Smooth muscle cell of the brain vasculature (primary cell): Measurements from ENCODE around the gene SPC24.

Experiments used
- DNase-seq: peaks from one replicate; pipeline ENCODE4 v3.0.0-alpha.2; 2012; ENCODE audit warnings: low read depth, low spot score

Gene SPC24, protein sequence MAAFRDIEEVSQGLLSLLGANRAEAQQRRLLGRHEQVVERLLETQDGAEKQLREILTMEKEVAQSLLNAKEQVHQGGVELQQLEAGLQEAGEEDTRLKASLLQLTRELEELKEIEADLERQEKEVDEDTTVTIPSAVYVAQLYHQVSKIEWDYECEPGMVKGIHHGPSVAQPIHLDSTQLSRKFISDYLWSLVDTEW

DNA sequence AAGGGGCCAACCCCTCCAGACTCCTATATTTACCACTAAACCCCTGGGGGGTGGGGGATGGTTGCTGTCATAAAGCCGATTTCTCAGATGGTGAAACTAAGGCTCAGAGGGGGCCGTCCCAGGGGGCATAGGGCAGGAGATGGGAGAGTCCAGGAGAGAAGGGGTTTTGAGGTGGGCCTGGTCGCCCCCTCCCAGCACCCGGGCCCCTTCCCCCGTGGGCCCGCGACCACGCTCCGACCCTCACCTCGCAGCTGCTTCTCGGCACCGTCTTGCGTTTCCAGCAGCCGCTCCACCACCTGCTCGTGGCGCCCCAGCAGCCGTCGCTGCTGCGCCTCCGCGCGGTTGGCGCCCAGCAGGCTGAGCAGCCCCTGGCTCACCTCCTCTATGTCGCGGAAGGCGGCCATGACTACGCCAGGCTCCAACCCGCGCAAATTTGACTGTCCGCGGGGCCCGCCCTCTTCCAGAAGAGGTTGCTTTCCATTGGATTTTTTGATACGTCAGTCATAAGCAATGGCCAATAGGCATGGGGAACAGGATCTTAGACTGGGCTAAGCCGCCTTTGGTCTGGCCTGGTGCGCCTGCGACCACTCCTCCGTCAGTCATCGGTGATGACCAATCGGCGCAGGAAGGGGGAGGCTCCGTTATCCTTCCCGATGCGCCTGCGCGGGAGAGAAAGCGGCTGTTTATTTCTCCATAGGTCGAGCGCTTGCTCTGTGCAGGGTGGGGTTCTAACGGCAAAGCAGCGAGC lies at the start of gene SPC24:
Gene SPC24 (minus strand): TSS at position 410 of the 748 bp plus-strand sequence. CDS start 6 bp downstream, at position 404.
- DNase-seq: peak; percentile 95

DNA sequence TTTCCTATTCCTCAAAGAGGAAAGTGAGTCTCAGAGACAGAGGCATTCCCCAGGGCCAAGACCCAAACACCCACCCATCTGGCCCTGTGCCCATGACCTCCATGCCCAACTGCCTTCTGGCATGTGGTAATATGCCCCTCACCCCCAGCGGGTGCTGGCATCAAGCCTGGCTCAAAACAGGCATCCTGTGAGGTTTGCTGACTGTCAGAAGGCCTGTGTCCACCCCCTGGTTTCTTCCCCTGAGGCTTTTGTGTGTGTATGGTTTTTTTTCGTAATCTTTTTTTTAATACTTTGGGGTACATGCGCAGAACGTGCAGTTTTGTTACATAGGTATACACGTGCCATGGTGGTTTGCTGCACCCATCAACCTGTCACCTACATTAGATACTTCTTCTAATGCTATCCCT lies 49.4 kb upstream of the SPC24 start:
- no peak for DNase-seq

DNA sequence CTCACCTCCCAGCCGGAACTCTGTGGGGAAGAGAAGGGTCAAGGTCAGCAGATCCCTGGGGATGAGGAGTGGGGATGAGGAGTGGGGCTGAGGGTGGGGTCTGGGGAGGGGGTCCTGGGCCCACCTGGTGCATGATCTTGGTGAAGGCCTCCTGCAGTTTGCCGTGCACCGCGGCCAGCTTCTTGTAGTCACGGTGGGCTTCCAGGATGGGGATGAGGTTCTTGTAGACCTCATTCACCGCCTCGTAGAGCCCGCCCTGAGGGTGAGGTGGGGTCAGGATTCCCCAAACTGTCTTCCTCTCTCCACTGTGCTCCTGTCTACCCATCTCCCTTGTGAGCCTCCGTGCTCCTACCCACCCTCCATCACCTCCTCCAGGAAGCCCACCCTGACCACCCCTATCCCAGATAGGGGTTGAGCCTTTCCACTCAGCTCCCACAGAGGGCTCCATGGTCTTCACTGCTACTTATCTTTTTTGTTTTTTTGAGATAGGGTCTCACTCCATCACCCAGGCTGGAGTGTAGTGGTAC lies 48.6 kb upstream of the SPC24 start:
- DNase-seq: no peak

DNA sequence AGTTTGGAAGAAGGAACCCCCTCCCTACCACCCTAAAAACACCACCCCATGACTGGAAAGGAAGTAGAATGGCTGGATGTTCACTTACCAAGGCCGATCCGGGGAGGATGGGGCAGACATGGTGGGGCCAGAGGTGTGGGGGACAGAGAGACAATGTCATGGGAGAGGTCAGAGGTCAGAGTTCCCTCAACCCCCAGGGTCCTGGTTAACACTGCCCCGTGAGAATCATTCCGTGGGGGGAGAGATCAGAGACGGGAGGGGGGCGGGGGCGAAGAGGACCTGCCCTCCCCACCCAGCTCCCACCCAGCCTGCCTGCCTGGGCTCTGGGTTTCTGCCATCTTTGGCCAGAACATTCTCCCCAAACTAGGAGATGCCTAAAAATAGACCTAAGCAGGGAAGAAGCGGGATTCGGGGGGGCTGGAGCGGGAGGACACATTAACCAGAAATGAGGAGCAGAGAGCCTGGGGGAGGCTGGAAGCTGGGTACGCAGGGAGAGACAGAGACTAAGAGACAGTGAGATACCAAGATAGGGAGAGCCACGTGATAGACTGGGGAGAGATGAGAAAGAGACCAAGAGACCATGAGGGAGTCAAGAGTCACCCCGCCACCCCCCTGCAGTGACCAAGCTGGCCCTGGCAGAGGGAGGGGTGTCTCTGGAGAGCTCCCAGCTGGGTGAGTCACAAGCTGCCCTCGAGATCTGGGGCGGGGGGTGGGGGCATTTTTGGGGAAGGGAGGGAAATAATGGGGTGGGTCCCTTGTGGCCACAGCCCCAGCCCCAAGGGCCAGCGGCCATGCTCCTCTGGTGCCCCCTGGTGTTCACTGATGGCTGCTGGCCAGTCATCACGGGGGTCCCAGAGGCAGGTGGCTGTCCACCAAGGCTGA lies 47.9 kb upstream of the SPC24 start:
- DNase-seq: no peak

DNA sequence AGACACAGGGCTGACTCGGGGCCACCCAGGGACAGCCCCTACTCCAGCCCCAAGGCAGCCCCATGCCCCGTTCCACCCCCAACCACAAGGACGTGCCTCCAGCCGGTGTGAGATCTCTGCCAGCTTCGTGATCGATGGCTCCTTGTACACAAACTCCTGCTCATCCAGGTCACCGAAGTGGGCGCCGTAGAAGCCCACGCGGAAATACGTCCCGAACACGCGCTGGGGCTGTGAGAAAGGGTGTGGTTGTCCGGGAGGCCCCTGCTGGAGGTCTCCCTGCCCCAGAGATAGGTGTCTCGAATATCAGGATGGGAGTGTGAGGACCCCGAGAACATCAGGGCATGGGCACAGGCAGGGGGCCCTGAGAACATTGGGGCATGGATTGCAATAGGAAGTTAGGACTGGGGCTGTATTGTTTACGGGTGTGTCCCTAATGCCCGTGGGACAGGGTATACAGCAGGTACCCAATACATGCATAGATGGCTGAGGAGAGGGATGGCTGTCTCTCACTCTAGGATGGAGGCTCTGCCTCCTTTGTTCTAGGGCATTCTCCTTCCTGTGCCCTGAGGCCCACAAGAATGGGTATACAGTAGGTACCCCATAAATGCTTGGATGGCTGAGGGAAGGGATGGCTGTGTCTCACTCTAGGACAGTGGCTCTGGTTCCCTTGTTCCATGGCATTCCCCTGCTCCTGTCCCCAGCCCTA lies 47.1 kb upstream of the SPC24 start:
- DNase-seq: no peak

DNA sequence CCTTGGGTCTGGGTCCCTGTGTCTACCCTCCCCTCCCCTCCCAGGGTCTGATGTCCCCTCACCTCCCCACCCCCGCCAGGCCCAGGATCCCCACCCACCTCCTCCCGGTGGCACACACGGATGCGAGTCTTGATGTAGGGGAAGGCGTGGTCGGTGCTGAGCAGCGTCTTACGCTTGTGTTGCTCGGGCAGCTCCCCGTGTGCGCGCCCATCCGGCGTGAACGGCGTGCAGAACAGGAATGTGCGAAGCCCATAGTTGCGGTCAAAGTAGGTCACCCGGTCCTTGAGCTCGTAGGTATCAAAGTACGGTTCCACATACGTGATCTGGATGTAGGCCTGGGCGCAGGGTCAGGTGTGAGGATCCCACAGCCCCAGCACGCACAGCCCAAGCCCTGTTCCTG lies 46.2 kb upstream of the SPC24 start:
- no peak for DNase-seq

DNA sequence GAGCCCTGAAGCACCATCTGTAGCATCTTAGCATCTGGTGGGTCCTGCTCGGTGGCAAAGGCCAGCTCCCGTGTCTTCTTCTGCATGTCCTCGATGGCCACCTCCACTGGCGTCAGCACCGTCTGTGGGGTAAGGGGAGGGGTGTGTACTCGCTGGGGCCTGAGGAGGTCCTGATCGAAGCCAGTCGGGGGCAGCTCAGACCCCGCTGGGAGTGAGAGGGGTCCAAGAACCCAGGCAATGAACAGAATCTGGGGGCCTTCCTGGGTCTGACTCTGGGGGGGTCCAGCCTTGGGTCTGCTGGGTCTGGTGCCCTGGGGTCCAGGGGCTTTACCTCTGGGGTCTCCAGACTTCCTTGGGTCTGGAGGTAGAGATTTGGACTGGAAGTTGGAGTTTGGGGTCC lies 45.3 kb upstream of the SPC24 start:
- DNase-seq: no peak

DNA sequence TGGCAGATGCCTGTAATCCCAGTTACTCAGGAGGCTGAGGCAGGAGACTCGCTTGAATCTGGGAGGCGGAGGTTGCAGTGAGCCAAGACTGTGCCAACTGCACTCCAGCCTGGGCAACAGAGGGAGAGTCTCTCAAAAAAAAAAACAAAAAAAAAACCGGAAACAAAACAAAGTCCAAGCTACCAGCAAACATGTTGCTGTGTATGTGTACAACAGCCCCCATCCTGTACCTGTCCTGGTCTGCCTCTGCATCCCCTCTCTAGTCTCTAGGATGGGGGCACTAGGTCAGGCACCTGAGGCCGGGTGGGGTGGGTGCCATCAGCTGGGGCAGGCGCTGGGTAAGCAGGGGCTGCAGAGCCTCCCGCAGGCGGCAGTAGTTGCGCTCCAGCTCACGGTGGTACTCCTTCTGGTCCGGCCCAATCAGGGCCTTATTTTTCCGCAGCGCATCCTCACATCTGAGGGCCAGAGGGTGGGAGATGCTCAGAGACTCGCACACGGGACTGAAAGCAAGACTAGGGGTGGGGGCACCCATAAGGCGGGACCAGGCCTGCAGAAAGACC lies 44.5 kb upstream of the SPC24 start:
- no peak for DNase-seq

DNA sequence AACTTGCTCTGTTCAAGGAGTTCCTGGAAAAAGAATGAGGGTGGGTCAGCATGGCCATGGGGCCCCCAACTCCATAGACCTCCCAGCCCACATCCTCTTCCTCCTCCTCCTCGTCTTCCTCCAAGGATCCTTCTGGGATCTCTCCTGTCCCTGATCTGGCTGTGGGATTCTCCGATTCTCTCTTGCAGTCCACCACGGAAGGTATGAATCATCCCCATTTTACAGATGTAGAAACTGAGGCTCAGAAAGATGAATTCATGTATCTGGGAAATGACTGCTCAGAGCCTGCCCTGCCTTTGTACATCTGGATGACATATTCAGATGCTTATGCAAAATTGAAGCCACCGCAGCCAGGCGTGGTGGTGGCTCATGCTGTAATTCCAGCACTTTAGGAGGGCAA lies 43.9 kb upstream of the SPC24 start:
- no peak for DNase-seq

DNA sequence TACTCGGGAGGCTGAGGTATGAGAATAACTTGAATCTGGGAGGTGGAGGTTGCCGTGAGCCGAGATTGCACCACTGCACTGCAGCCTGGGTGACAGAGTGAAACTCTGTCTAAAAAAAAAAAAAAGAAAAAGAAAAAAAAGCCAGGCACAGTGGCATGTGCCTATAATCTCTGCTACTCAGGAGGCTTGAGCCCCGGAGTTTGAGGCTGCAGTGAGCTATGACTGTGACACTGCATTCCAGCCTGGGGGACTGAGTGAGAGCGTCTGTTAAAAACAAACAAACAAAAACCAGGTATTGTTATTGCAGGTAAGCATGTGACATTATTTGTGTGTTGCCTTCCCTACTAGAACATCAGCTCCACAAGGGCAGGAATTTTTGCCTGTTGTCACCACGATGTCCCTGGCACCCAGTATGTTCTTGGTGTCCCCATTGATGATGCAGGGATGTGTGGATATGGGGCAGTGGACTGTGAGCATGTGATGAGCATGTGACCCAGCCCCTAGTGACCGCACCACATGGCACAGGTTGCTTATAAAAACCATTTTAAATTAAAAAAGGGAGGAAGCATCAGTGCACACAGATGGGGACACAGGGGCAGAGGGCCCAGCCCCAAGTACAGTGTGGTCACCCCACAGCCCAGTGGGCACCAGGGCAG lies 43.3 kb upstream of the SPC24 start:
- no peak for DNase-seq

DNA sequence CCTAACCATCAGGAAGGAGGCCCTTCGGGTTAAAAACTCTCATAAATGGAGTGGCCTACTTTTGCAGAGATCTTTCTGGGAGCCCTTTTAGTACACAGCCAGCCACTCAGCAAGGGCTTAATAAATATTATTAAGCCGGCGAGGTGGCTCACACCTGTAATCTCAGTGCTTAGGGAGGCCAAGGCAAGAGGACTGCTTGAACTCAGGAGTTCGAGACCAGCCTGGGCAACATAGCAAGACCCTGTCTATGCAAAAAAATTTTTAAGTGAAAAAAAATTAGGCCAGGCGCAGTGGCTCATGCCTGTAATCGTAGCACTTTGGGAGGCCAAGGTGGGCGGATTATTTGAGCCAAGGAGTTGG lies 42.6 kb upstream of the SPC24 start:
- DNase-seq: no peak

DNA sequence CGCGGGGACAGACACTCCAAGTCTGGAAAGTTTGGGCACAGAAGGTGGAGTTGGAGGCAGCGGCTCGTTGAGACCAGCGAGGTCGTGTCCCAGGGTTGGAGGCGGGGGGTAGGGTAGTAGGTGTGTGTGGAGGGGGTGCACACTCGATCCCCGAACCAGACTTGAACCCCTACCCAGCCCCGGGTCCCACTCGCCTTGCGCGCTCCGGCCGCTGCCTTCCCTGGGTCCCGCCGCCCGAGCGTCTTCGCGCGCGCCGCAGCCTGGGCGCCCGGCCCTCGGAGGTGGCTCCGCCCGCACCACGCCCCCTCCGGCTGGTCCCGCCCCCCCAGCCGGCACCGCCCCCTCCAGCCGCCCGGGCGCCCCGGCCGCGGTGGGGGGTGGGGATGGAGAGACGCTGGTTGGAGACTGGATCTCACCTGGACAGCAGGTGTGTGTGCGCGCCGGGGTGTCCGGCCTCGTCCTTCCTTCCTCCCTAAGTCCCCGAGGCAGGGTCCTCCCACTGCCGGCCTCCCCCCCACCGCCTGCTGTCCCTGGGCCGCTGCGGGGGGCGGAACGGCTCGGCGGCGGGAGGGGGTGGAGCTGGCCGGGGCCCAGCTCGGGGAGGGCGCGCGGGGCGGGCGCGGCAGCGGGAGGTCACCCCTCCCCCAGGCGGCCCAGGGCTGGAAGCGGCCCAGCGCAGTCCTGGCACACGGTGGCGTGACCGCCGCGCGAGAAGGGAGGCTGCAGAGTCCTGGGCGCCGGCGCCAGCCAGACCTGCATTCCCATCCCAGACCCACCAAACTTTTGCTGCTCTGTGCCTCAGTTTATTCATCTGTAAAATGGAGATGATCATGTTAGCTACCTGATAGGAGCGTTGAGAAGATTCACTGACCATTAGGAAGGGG lies 42.0 kb upstream of the SPC24 start, which contains the start of gene KANK2:
Gene KANK2 (minus strand): TSS at position 255 of the 884 bp plus-strand sequence. CDS start 3,034 bp downstream, outside the sequence.
- no peak for DNase-seq

DNA sequence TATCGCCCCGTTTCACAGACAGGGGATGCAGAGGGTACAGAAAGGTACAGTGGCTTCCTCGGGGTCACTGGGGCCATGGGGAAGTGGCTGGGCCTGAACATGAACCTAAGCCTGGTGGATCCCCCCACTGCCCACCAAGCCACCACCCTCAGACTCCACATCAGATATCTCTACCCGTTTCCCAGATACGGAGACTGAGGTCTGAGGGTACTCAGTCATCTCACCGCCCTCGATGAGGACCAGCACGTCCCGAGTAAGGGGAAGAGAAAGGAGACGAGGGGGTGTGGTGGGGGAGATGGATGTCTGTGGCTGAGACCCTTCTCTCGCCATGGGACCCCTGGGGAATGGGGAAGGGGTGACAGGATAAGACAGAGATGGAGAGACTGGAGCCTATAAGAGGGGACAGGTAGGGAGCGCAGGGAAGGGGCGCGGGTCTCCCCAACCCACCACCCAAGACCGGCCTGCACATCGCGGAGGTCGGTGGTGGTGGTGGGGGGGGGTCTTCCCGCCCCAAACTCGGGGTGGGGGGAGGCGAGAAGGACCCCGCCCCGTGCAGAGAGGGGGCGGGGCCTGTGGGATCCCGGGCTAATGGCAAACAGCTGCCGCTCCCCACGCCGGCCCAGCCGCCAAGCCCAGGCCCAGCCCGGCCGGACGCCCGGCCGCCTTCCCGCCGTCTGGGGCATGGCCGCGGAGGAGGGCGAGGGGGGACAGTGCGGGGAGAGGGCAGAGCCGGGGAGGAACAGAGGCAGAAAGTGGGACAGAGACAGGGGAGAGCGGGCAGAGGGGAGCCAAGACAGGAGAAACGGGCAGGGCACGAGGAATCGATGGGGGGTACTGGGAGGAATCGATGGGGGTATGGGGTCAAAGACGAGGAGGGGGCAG lies 41.1 kb upstream of the SPC24 start:
- no peak for DNase-seq

DNA sequence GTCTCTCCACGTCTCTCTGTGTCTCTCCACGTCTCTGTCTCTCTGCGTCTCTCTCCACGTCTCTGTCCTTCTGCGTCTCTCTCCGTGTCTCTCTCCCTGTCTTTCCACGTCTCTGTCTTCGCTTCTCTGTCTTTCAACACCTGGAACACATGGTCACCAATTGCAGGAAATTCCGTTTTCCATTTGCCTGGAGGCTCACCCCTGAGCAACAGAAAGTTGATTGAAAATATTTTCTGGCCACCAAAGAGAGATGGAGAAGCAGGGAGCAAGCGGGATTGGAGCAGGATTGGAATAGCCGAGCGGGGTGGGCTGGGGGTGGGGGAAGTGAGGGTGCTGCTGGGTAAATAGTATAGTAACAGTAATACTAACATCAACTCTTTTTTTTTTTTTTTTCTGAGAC lies 40.1 kb upstream of the SPC24 start:
- DNase-seq: no peak

DNA sequence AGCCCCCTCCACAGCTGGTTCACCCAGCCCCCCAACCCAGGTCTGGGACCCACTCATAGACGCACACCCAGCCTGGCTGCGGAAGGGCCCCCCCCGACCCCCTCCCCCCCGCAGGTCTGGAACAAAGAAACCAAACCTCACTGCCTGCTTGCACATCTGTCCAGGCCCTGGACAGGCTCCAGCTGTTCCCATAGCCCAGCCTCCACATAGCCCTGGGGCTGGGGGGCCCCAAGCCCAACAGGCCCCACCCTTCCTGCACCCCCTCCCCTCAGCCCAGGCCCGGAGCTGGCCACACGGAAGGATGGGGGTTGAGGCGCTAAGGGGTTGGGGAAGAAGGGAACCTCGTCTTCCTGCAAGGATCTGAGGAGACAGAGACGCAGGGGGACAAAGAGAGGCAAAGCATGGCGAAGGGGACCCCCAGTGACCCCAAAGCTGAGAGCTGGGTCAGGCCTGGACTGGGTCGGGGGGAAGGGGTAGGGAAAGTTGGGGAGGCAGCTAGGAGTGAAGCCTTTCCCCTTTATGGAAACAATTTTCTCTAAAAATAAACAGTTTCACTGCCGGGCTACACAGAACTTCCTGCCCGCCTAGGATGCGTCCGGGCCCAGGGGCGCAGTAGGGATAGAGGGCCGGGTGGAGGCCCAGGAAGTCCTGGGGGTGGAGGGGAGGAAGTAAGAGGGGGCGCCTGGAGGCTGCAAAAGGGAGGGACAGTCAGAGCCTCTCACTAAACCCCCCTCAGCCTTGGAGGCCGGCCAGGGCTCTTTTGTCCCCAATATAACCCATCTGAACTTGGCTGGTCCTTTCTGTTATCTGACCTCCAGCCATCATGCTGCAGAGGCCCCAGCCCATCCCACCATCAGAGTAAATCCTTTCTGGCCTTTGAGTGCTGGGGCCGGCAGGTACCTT lies 39.3 kb upstream of the SPC24 start:
- no peak for DNase-seq

DNA sequence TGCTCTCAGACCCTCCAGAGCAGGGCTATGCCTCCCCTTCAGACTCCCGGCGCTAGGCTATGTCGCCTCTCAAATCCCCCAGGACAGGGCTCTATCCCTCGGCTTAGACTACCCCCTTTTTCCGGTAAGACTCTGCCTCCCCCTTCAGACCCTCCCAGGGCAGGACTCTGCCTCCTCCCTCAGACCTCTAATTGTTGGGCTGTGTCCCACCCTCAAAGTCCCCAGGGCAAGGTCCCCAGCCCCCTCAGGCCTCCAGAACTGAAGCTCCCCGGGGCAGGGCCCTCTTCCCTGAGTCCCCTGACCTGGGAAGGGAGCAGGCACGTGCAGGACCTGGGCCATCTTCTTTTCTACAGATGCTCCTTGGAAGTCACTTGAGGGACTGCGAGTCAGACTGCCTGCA lies 38.6 kb upstream of the SPC24 start:
- DNase-seq: no peak
